ENCODE data around the gene IGFBP6. TPM values are rescaled to one million over a fixed set of nuclear protein-coding genes. Genes with fewer than 3 reads are reported as not detected.

The IGFBP6 gene
- polyA plus RNA-seq, 4 donors = 3.4 to 135 (median 7.1) TPM

DNA sequence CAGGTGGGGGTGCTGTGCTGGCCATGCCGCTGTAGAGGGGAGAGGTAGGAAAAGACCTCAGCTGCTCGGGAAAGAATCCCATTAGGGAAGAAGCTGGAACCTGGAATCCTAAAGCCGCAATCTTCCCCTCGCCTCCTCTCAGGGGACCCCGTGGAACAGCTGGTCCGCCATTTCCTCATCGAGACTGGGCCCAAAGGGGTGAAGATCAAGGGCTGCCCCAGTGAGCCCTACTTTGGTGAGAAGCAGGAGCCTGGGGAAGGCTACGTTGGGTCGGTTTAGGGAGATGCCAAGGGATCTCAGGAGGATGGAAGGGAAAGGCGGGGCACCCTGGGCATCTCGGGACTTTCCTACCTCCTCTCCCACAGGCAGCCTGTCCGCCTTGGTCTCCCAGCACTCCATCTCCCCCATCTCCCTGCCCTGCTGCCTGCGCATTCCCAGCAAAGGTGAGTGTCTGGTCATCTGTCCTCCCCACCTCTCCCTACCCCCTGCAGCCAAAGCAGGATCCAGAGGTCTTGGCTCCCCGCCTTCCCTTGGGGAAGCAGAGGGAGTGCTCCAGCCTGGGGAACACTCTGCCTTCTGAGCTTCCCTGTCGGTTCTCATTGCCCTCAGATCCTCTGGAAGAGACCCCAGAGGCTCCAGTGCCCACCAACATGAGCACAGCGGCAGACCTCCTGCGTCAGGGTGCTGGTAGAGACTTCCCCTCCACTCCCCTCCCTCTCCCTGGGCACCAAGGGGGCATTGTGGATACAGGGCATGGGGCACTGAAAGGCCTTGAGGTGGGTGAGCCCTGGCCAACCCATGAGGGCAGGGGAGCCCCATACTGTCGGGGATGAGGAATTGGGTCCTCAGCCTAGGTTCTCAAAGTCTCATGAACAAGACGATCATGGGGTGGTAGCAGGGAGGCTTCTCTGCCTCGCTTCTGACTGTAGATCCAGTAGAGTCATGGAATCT is 35.2 kb upstream of the IGFBP6 start:
- WGBS, 3 donors = 57 to 71% (median 61%) methylated on average over 20 of the region's 20 CpGs
- Histone ChIP-seq H3K9me3 (ENCODE audit: control insufficient read depth in 2 of 2, insufficient read depth in 1 of 2, low read depth in 1 of 2, low read length in 1 of 2) (no peaks in the 10 kb centered on the region), H3K4me1 (ENCODE audit: control insufficient read depth in 3 of 3, insufficient read depth in 2 of 3, low read depth in 1 of 3, low read length in 2 of 3) (peaks cover 0 to 15% (median 0%) of the 10 kb centered on the region in 3 donors), H3K27ac (ENCODE audit: low read depth in 1 of 3, low read length in 2 of 3) (peak overlapping the region in 1 of 3 donors; percentile 41), H3K4me3 (ENCODE audit: low read depth in 1 of 3, low read length in 3 of 3) (no peak overlapping the region), H3K36me3 (ENCODE audit: control insufficient read depth in 3 of 3, insufficient read depth in 2 of 3, low read depth in 1 of 3, low read length in 3 of 3) (peaks cover under 1 to 94% (median 8%) of the 10 kb centered on the region in 3 donors), H3K27me3 (ENCODE audit: control insufficient read depth in 3 of 3, insufficient read depth in 3 of 3, low read length in 3 of 3) (no peaks in the 10 kb centered on the region)
- FAIRE-seq (no peak), DNase-seq (no peak)

DNA sequence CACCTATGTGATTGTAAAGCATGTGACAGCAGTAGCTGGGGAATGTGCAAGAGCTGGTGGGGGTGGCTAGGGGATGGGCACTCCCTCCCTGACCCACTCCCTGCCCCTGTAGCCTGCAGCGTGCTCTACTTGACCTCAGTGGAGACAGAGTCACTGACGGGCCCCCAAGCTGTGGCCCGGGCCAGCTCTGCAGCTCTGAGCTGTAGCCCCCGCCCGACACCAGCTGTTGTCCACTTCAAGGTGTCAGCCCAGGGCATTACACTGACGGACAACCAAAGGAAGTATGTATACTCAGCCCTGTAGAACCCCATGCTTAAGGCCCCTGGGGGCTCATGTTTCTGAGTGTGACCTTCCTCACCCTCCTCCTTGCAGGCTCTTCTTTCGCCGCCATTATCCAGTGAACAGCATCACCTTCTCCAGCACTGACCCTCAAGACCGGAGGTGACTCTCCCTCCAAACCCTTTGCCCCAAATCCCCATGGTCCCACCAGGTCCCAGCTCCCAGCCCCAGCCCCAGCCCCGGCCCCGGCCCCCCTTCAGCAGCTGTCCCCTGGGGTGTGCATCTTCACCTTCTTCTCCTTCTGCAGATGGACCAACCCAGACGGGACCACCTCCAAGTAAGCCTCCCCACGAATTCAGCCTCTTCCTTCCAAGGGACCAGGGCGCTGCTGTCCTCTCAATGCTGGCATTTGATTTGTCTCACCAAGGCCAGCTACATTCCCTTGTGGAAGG is 34.3 kb upstream of the IGFBP6 start:
- Histone ChIP-seq H3K4me1 (ENCODE audit: control insufficient read depth in 3 of 3, insufficient read depth in 2 of 3, low read depth in 1 of 3, low read length in 2 of 3) (peaks cover 0 to 15% (median 0%) of the 10 kb centered on the region in 3 donors), H3K9me3 (ENCODE audit: control insufficient read depth in 2 of 2, insufficient read depth in 1 of 2, low read depth in 1 of 2, low read length in 1 of 2) (no peaks in the 10 kb centered on the region), H3K4me3 (ENCODE audit: low read depth in 1 of 3, low read length in 3 of 3) (no peak overlapping the region), H3K27me3 (ENCODE audit: control insufficient read depth in 3 of 3, insufficient read depth in 3 of 3, low read length in 3 of 3) (no peaks in the 10 kb centered on the region), H3K36me3 (ENCODE audit: control insufficient read depth in 3 of 3, insufficient read depth in 2 of 3, low read depth in 1 of 3, low read length in 3 of 3) (peaks cover 7 to 94% (median 8%) of the 10 kb centered on the region in 3 donors), H3K27ac (ENCODE audit: low read depth in 1 of 3, low read length in 2 of 3) (peak overlapping the region in 1 of 3 donors; percentile 41)
- 72 to 90% (median 81%) methylated on average over 14 of the region's 14 CpGs for WGBS, 3 donors
- no peak for DNase-seq
- FAIRE-seq = no peak

DNA sequence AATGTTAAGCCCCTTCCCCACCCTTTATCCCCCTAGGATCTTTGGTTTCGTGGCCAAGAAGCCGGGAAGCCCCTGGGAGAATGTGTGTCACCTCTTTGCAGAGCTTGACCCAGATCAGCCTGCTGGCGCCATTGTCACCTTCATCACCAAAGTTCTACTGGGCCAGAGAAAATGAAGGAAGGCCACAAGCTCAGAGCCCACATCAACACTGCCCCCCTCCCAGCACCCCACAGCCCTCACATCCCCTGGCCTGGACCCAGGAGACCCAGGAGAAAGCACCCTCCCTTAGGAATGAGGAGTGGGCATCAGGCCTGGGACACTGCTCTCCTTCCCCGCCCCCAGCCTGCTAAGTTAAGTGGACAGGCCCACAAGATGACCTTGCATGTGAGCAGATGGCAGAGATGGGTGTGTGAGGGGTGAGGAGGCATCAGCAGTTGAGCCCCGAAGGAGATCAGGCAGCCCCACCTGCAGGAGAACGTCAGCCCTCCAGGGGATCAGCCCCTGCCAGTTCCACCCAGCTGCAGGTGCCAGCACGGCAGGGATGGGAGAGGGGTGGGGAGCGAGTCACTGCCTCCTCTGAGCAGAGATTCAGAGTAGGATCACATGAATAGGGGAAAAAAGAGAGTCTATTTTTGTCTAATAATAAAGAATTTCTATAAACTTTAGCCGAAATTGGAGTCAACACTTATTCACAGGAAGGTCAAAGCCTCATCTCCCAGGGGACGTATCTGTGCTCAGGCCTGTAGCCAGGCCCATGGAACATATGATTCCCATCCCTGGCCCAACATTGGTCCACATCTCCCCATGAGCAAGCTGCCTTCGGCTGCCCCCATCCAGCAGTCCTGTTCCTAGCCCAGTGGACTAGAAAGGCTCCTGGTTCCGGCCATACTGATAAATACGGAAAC is 33.5 kb upstream of the IGFBP6 start:
- 64 to 81% (median 79%) methylated on average over 13 of the region's 13 CpGs for WGBS, 3 donors
- Histone ChIP-seq H3K27ac (ENCODE audit: low read depth in 1 of 3, low read length in 2 of 3) (peak overlapping the region in 1 of 3 donors; percentile 37), H3K27me3 (ENCODE audit: control insufficient read depth in 3 of 3, insufficient read depth in 3 of 3, low read length in 3 of 3) (no peaks in the 10 kb centered on the region), H3K9me3 (ENCODE audit: control insufficient read depth in 2 of 2, insufficient read depth in 1 of 2, low read depth in 1 of 2, low read length in 1 of 2) (no peaks in the 10 kb centered on the region), H3K36me3 (ENCODE audit: control insufficient read depth in 3 of 3, insufficient read depth in 2 of 3, low read depth in 1 of 3, low read length in 3 of 3) (peaks cover 8 to 97% (median 8%) of the 10 kb centered on the region in 3 donors), H3K4me1 (ENCODE audit: control insufficient read depth in 3 of 3, insufficient read depth in 2 of 3, low read depth in 1 of 3, low read length in 2 of 3) (peaks cover 0 to 15% (median 0%) of the 10 kb centered on the region in 3 donors), H3K4me3 (ENCODE audit: low read depth in 1 of 3, low read length in 3 of 3) (no peak overlapping the region)
- FAIRE-seq = no peak
- DNase-seq = no peak

DNA sequence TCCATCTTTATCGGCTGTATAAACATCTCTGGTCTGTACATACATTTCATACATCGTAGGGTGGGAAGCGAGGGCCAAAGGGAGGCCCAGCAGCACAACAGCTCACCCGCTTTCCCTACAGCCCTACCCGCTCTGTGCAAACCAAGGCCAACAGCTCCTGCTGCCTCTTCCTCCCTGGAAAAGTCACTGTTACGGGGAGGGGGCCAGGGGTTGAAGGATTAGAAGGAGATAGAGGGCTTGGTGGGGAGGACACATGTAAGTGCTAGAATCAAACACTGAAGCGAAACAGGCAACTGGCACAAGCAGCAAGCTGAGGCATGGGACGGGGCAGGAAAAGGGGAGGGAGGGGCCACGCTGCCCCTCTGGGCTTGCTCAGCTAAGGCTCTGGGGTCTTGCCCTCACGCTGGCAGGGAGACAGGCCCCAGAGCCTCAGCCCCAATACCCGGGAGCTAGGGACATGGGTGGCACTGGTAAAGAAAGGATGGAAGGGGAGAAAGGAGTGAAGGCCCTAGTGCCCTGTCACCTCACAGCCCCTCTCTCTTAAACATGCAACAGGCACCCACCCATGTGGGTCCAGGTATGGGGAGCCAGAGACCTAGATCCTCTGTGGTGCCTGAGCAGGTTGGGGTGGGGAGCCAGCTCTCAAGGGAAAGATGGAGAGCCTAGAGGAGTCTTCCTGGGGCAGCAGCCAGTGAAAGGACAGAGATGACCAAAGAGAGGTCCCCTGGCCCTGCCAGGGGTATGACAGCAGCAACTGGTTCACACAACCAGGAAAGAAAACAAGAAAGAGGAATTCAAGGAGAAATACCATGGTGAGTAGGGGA is 32.6 kb upstream of the IGFBP6 start:
- FAIRE-seq = no peak
- H3K4me1 ChIP-seq (ENCODE audit: control insufficient read depth in 3 of 3, insufficient read depth in 2 of 3, low read depth in 1 of 3, low read length in 2 of 3) = peaks cover 0 to 15% (median 0%) of the 10 kb centered on the region in 3 donors
- peak overlapping the region in 1 of 3 donors; percentile 19 for H3K27ac ChIP-seq (ENCODE audit: low read depth in 1 of 3, low read length in 2 of 3)
- H3K36me3 ChIP-seq (ENCODE audit: control insufficient read depth in 3 of 3, insufficient read depth in 2 of 3, low read depth in 1 of 3, low read length in 3 of 3) = peaks cover 8 to 97% (median 8%) of the 10 kb centered on the region in 3 donors
- no peak for DNase-seq
- 83 to 94% (median 92%) methylated on average over 11 of the region's 11 CpGs for WGBS, 3 donors
- no peak overlapping the region for H3K4me3 ChIP-seq (ENCODE audit: low read depth in 1 of 3, low read length in 3 of 3)
- H3K9me3 ChIP-seq (ENCODE audit: control insufficient read depth in 2 of 2, insufficient read depth in 1 of 2, low read depth in 1 of 2, low read length in 1 of 2) = no peaks in the 10 kb centered on the region
- H3K27me3 ChIP-seq (ENCODE audit: control insufficient read depth in 3 of 3, insufficient read depth in 3 of 3, low read length in 3 of 3) = no peaks in the 10 kb centered on the region

DNA sequence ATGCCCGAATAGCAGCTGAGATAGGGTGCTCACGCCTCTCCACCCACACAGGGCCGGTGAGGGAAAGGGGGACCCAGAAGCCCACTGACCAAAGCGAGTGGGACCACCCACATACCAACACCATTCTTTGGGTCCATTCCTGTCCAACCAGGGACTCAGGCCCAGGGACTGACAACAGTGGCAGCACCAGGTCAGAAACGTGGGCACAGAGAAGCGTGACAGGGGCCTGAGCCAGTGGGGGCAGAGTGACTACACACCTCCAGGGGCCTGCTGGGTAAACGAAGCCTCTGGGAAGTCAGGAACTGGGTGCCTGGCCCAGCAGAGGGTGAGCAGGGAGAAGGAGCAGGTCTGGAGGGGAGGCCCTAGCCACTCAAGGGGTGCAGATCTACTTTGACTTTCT is 32.0 kb upstream of the IGFBP6 start:
- WGBS, 3 donors = 78 to 86% (median 80%) methylated on average over 7 of the region's 7 CpGs
- Histone ChIP-seq H3K4me1 (ENCODE audit: control insufficient read depth in 3 of 3, insufficient read depth in 2 of 3, low read depth in 1 of 3, low read length in 2 of 3) (peaks cover 0 to 20% (median 0%) of the 10 kb centered on the region in 3 donors), H3K27me3 (ENCODE audit: control insufficient read depth in 3 of 3, insufficient read depth in 3 of 3, low read length in 3 of 3) (no peaks in the 10 kb centered on the region), H3K9me3 (ENCODE audit: control insufficient read depth in 2 of 2, insufficient read depth in 1 of 2, low read depth in 1 of 2, low read length in 1 of 2) (no peaks in the 10 kb centered on the region), H3K4me3 (ENCODE audit: low read depth in 1 of 3, low read length in 3 of 3) (no peak overlapping the region), H3K27ac (ENCODE audit: low read depth in 1 of 3, low read length in 2 of 3) (peak overlapping the region in 1 of 3 donors; percentile 19), H3K36me3 (ENCODE audit: control insufficient read depth in 3 of 3, insufficient read depth in 2 of 3, low read depth in 1 of 3, low read length in 3 of 3) (peaks cover 8 to 95% (median 10%) of the 10 kb centered on the region in 3 donors)
- FAIRE-seq = no peak
- DNase-seq = no peak

DNA sequence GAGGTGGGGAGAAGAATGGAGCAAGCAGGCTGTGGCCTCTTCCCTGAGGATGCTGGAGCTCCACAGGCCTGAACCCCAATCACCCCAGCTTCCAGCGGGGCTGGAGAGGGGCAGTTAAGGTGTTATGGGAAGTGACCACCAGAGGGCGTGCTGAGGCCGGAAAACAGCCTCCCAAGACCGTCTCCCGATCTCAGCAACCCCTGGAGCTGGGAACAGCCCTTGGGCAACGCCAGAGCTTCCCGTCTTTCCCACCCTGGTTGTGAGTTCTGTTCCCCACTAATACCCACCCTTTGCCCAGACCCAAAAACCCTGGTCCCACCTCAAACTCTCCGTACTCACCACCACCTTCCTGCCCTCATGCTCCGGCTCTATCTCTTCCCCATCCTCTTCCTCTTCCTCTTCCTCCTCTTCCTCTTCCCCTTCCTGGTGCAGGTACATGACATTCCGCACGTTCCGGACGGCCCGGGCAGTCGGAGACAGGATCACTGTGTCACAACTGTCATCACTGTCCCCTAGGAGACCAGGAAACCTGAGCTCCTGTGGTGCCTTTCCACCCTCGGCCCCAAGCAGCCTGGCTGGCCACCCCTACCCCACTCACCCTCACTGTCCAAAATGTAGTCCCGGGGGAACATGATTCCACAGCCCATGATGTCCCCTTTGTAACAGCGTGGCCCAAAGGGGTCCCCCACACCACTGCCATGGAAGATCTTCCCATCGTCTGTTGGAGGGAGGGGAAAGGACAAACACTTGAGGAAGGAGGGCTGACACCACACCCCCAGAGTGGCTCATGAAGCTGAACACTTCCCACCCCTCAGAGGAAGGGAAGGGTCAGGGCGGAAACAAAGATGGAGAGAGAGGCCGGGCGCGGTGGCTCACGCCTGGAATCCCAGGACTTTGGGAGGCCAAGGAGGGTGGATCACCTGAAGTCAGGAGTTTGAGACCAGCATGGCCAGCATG is 31.2 kb upstream of the IGFBP6 start:
- H3K36me3 ChIP-seq (ENCODE audit: control insufficient read depth in 3 of 3, insufficient read depth in 2 of 3, low read depth in 1 of 3, low read length in 3 of 3) = peaks cover 8 to 95% (median 10%) of the 10 kb centered on the region in 3 donors
- no peaks in the 10 kb centered on the region for H3K27me3 ChIP-seq (ENCODE audit: control insufficient read depth in 3 of 3, insufficient read depth in 3 of 3, low read length in 3 of 3)
- 42 to 46% (median 43%) methylated on average over 23 to 24 of the region's 24 CpGs for WGBS, 3 donors
- peaks cover 0 to 14% (median 0%) of the 10 kb centered on the region in 3 donors for H3K4me1 ChIP-seq (ENCODE audit: control insufficient read depth in 3 of 3, insufficient read depth in 2 of 3, low read depth in 1 of 3, low read length in 2 of 3)
- DNase-seq (peak; percentile 77 to 86), FAIRE-seq (no peak)
- H3K4me3 ChIP-seq (ENCODE audit: low read depth in 1 of 3, low read length in 3 of 3) = no peak overlapping the region
- H3K27ac ChIP-seq (ENCODE audit: low read depth in 1 of 3, low read length in 2 of 3) = peak overlapping the region in 1 of 3 donors; percentile 42
- H3K9me3 ChIP-seq (ENCODE audit: control insufficient read depth in 2 of 2, insufficient read depth in 1 of 2, low read depth in 1 of 2, low read length in 1 of 2) = no peaks in the 10 kb centered on the region
